GM18505 (cell line): ENCODE results near the gene ACAP3.

Experiments used
- ATAC-seq: cut with Tn5 transposase; IDR thresholded peaks from one replicate; pipeline ENCODE4 v1.9.1; 2021; ENCODE audit not compliant: unreplicated experiment
- POLR2A ChIP-seq: IDR thresholded peaks from 4 replicates; pipeline ENCODE4 v1.6.1; 2011; ENCODE audit warnings: borderline replicate concordance; ENCODE audit not compliant: insufficient read depth, insufficient read length; ENCODE audit errors: extremely low read depth

The ACAP3 gene

GRCh38 chr1:1340791-1341548, 33.2 kb upstream of the ACAP3 start:
- ATAC-seq: no peak
- TF ChIP-seq POLR2A: no peak

- no peak for ATAC-seq
- no peak for TF ChIP-seq POLR2A
These were observed 32.5 kb upstream of the ACAP3 start for GRCh38 chr1:1340185-1340584.

- no peak for TF ChIP-seq POLR2A
- ATAC-seq: no peak
These were observed 30.5 kb upstream of the ACAP3 start for GRCh38 chr1:1338278-1338677.

- ATAC-seq: no peak
- no peak for TF ChIP-seq POLR2A
These were observed 30.0 kb upstream of the ACAP3 start for GRCh38 chr1:1337793-1338147.

GRCh38 chr1:1336931-1337792, 29.4 kb upstream of the ACAP3 start:
- ATAC-seq: no peak
- no peak for TF ChIP-seq POLR2A

GRCh38 chr1:1336446-1336845, 28.7 kb upstream of the ACAP3 start:
- TF ChIP-seq POLR2A: no peak

GRCh38 chr1:1335792-1336248, 28.1 kb upstream of the ACAP3 start:
- no peak for TF ChIP-seq POLR2A
- ATAC-seq: no peak

More at GRCh38 chr1:1336446-1336845, 28.7 kb upstream of the ACAP3 start:
- no peak for ATAC-seq

GRCh38 chr1:1335283-1335682, 27.6 kb upstream of the ACAP3 start:
- ATAC-seq: no peak
- TF ChIP-seq POLR2A: no peak

- ATAC-seq: no peak
- no peak for TF ChIP-seq POLR2A
These were observed 27.1 kb upstream of the ACAP3 start for GRCh38 chr1:1334835-1335234.

GRCh38 chr1:1333551-1334241, 26.0 kb upstream of the ACAP3 start:
- TF ChIP-seq POLR2A: no peak
- ATAC-seq: no peak

GRCh38 chr1:1332774-1333480, 25.2 kb upstream of the ACAP3 start:
- no peak for ATAC-seq
- no peak for TF ChIP-seq POLR2A

GRCh38 chr1:1332031-1332755, 24.5 kb upstream of the ACAP3 start:
- no peak for ATAC-seq
- TF ChIP-seq POLR2A: no peak
